Stimulated activated CD4-positive, alpha-beta T cell treated with anti-CD3 and anti-CD28 coated beads, Interleukin-15, amount 100 ng/mL, for 1 hour (primary cell): ENCODE data around the gene CYP1B1.
A peak's percentile ranks its signal among the peaks of the same experiment; 100 is the strongest.

Source experiments
- DNase-seq, 2 donors: peaks; one replicate each; pipeline ENCODE4 v3.0.0-alpha.2; 2020; ENCODE audit warnings: low read depth in 1 of 2, low spot score in 1 of 2

Gene CYP1B1

GRCh38 chr2:38076710-38077430 lies 919 bp upstream of the CYP1B1 start:
- peak in 1 of 2 donors; percentile 51 for DNase-seq

GRCh38 chr2:38076152-38076709 lies 280 bp upstream of the CYP1B1 start:
- DNase-seq = peak in 1 of 2 donors; percentile 26

GRCh38 chr2:38074764-38075506 lies 1.0 kb downstream of the CYP1B1 start:
- no peak for DNase-seq

- DNase-seq = no peak
Observed at GRCh38 chr2:38074058-38074763, 1.7 kb downstream of the CYP1B1 start.

- DNase-seq = no peak
Observed at GRCh38 chr2:38073211-38074057, 2.5 kb downstream of the CYP1B1 start.

- DNase-seq = no peak
Observed at GRCh38 chr2:38070438-38070837, 5.5 kb downstream of the CYP1B1 start.

GRCh38 chr2:38068234-38068633 lies 7.7 kb downstream of the CYP1B1 start:
- DNase-seq = no peak

GRCh38 chr2:38066421-38067115 lies 9.4 kb downstream of the CYP1B1 start:
- no peak for DNase-seq

GRCh38 chr2:38065502-38066135 lies 10.3 kb downstream of the CYP1B1 start:
- DNase-seq = no peak

GRCh38 chr2:38064801-38065501 lies 11.0 kb downstream of the CYP1B1 start:
- no peak for DNase-seq

GRCh38 chr2:38060236-38061018 lies 15.5 kb downstream of the CYP1B1 start:
- DNase-seq = no peak

- no peak for DNase-seq
Observed at GRCh38 chr2:38057651-38058410, 18.1 kb downstream of the CYP1B1 start.

- DNase-seq = no peak
Observed at GRCh38 chr2:38056216-38056615, 19.7 kb downstream of the CYP1B1 start.

GRCh38 chr2:38045811-38046210 lies 30.1 kb downstream of the CYP1B1 start:
- no peak for DNase-seq

- DNase-seq = no peak
Observed at GRCh38 chr2:38039121-38039910, 36.6 kb downstream of the CYP1B1 start.

GRCh38 chr2:38038682-38039081 lies 37.3 kb downstream of the CYP1B1 start:
- DNase-seq = no peak
